ENCODE measurements around the gene STK17B. TPM values are rescaled to one million over a fixed set of nuclear protein-coding genes. Genes with fewer than 3 reads are reported as not detected.

The STK17B gene
- total and polyA plus RNA-seq, 2 donors (not counting 1 experiment from before 2014, with no cell fraction given) = 39.0 to 43.1 TPM

- no peaks in the 10 kb centered on the region for H3K27me3 ChIP-seq (ENCODE audit: control insufficient read depth, insufficient read depth, low read length)
- H3K79me2 ChIP-seq (ENCODE audit: control insufficient read depth, insufficient read depth, low read length) = no peaks in the 10 kb centered on the region
- no peak overlapping the region for H2AFZ ChIP-seq (ENCODE audit: low read length)
- peaks cover 6% of the 10 kb centered on the region for H3K36me3 ChIP-seq (ENCODE audit: control insufficient read depth, insufficient read depth, low read length)
- H3K9ac ChIP-seq (ENCODE audit: insufficient read depth, low read length) = no peak overlapping the region
- no peaks in the 10 kb centered on the region for H3K4me1 ChIP-seq (ENCODE audit: control insufficient read depth, extremely low read depth, insufficient read depth, low read length)
- H3K4me2 ChIP-seq (ENCODE audit: extremely low read depth, insufficient read depth, low read length) = no peak overlapping the region
- H3K9me3 ChIP-seq (ENCODE audit: control insufficient read depth, insufficient read depth, low read depth, low read length) = no peaks in the 10 kb centered on the region
- H4K20me1 ChIP-seq (ENCODE audit: control insufficient read depth, extremely low read depth, insufficient read depth, low read length) = no peaks in the 10 kb centered on the region
- H3K4me3 ChIP-seq (replicated peaks in 1 of 4; ENCODE audit: control extremely low read depth in 1 of 4, insufficient read depth in 1 of 4, low read depth in 3 of 4, low read length in 4 of 4) = no peak overlapping the region
- DNase-seq (ENCODE audit: low read depth in 2 of 2) = peak; percentile 33 to 51
- no peak for TF ChIP-seq CTCF (conservative IDR thresholded peaks at IDR 0.05 in 1 of 2, IDR thresholded peaks at IDR 0.05 in 1 of 2; ENCODE audit: low read depth in 1 of 2, low read length in 2 of 2)
- TF ChIP-seq EZH2 (IDR thresholded peaks at IDR 0.05; ENCODE audit: low read length, missing control alignments) = no peak
- H3K27ac ChIP-seq (ENCODE audit: insufficient read depth, low read length) = no peak overlapping the region
Observed at GRCh38 chr2:196137271-196137670, 34.1 kb downstream of the STK17B start.

- Histone ChIP-seq H3K79me2 (ENCODE audit: control insufficient read depth, insufficient read depth, low read length) (no peaks in the 10 kb centered on the region), H3K27ac (ENCODE audit: insufficient read depth, low read length) (no peak overlapping the region), H3K9me3 (ENCODE audit: control insufficient read depth, insufficient read depth, low read depth, low read length) (no peaks in the 10 kb centered on the region), H4K20me1 (ENCODE audit: control insufficient read depth, extremely low read depth, insufficient read depth, low read length) (no peaks in the 10 kb centered on the region), H2AFZ (ENCODE audit: low read length) (no peak overlapping the region), H3K9ac (ENCODE audit: insufficient read depth, low read length) (no peak overlapping the region), H3K4me3 (replicated peaks in 1 of 4; ENCODE audit: control extremely low read depth in 1 of 4, insufficient read depth in 1 of 4, low read depth in 3 of 4, low read length in 4 of 4) (no peak overlapping the region), H3K4me2 (ENCODE audit: extremely low read depth, insufficient read depth, low read length) (no peak overlapping the region), H3K36me3 (ENCODE audit: control insufficient read depth, insufficient read depth, low read length) (peaks cover 6% of the 10 kb centered on the region), H3K4me1 (ENCODE audit: control insufficient read depth, extremely low read depth, insufficient read depth, low read length) (no peaks in the 10 kb centered on the region), H3K27me3 (ENCODE audit: control insufficient read depth, insufficient read depth, low read length) (no peaks in the 10 kb centered on the region)
- TF ChIP-seq EZH2 (IDR thresholded peaks at IDR 0.05; ENCODE audit: low read length, missing control alignments) = no peak
- TF ChIP-seq CTCF (conservative IDR thresholded peaks at IDR 0.05 in 1 of 2, IDR thresholded peaks at IDR 0.05 in 1 of 2; ENCODE audit: low read depth in 1 of 2, low read length in 2 of 2) = no peak
- DNase-seq (ENCODE audit: low read depth in 2 of 2) = peak in 1 of 2 donors; percentile 37
Observed at GRCh38 chr2:196136151-196136550, 35.2 kb downstream of the STK17B start.

DNA sequence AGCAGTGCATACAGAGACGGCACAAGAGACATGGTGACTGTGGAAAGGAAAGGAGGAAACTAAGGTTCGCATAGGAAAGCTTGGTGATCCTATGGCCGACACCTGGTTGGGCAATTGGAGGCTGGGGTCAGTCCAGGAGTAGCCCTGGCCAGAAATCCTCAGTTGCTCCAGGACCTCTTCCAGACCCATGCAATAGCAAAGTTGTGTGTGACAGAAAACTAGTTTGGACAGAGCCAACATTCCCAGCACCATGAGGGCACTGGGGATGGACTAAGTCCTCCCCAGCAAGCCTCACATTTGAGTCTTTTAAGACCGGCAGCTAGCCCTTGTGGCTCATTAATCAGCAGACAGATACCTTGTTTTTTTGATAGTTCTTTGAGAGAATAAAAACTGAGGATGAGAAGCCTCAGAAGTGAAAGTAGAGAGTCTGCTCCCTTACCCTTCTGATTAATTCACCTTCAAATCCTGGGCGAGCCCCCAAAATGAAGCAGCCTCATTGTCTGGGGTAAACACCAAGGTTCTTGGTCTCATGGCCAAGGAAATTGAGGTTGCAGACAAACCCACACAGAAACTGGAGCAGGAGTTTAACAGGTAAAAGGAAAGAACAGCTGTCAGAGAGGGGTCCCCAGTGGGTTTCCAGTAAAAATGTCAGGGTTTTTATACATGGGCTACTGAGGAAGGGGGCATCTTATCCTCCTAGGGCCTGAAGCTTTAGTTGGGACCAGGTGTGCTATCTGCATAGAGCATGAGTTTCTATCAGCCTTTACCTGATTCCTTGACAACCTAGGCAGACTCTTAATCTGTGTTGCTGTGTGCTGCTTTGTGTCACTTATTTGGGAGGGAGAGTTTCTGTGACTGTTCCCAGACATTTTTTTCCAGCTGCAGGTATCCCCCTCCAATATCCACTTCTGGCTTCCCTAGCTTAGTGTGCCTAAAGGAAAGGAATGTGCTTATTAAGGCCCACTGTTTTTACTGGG, 39.1 kb downstream of the STK17B start:
- Histone ChIP-seq H3K4me1 (ENCODE audit: control insufficient read depth, extremely low read depth, insufficient read depth, low read length) (no peaks in the 10 kb centered on the region), H3K27me3 (ENCODE audit: control insufficient read depth, insufficient read depth, low read length) (no peaks in the 10 kb centered on the region), H3K4me2 (ENCODE audit: extremely low read depth, insufficient read depth, low read length) (no peak overlapping the region), H2AFZ (ENCODE audit: low read length) (no peak overlapping the region), H3K9ac (ENCODE audit: insufficient read depth, low read length) (no peak overlapping the region), H3K9me3 (ENCODE audit: control insufficient read depth, insufficient read depth, low read depth, low read length) (no peaks in the 10 kb centered on the region), H3K79me2 (ENCODE audit: control insufficient read depth, insufficient read depth, low read length) (no peaks in the 10 kb centered on the region), H3K27ac (ENCODE audit: insufficient read depth, low read length) (no peak overlapping the region), H3K36me3 (ENCODE audit: control insufficient read depth, insufficient read depth, low read length) (peaks cover 2% of the 10 kb centered on the region), H4K20me1 (ENCODE audit: control insufficient read depth, extremely low read depth, insufficient read depth, low read length) (no peaks in the 10 kb centered on the region), H3K4me3 (replicated peaks in 1 of 4; ENCODE audit: control extremely low read depth in 1 of 4, insufficient read depth in 1 of 4, low read depth in 3 of 4, low read length in 4 of 4) (no peak overlapping the region)
- peak; percentile 43 to 49 for DNase-seq (ENCODE audit: low read depth in 2 of 2)
- TF ChIP-seq CTCF (conservative IDR thresholded peaks at IDR 0.05 in 1 of 2, IDR thresholded peaks at IDR 0.05 in 1 of 2; ENCODE audit: low read depth in 1 of 2, low read length in 2 of 2) (no peak), EZH2 (IDR thresholded peaks at IDR 0.05; ENCODE audit: low read length, missing control alignments) (no peak)

All from fibroblast of lung (primary cell).